Ovary (tissue), 9 donors: Measurements from ENCODE around the gene BSPRY. TPM values are rescaled to one million over a fixed set of nuclear protein-coding genes. Genes with fewer than 3 reads are reported as not detected.

Source experiments
- DNase-seq, 5 donors: peaks; one replicate each; pipeline ENCODE4 v3.0.0-alpha.2; 2019 to 2020
- H3K27ac ChIP-seq, 2 donors: fragments of 200-600 bp; one replicate each; pipeline versions ENCODE4 v1.5.1 to v1.8.0; 2019 to 2022
- H3K27me3 ChIP-seq: fragments of 200-600 bp; one replicate; pipeline ENCODE4 v1.8.0; 2022
- H3K36me3 ChIP-seq: fragments of 200-600 bp; sonication (generic); one replicate; pipeline ENCODE4 v1.5.1; 2019
- H3K4me1 ChIP-seq: one replicate; pipeline ENCODE4 v1.8.1; 2013; ENCODE audit warnings: mild to moderate bottlenecking, moderate library complexity; ENCODE audit not compliant: insufficient read depth
- H3K4me3 ChIP-seq: fragments of 200-600 bp; sonication (generic); one replicate; pipeline ENCODE4 v1.5.1; 2017
- H3K9me3 ChIP-seq, 2 donors: fragments of 200-600 bp in 1 of 2; sonication (generic) in 1 of 2; one replicate each; pipeline versions ENCODE4 v1.5.1 to v1.8.1; 2013 to 2019; ENCODE audit warnings: mild to moderate bottlenecking in 1 of 2, moderate library complexity in 1 of 2
- CTCF ChIP-seq, 3 donors: fragments of 450-650 bp in 2 of 3; fragments of 200-600 bp in 1 of 3; IDR thresholded peaks; one replicate each; pipeline versions ENCODE4 v1.5.1 to v1.8.0; 2016 to 2022; ENCODE audit warnings: antibody characterized with exemption in 3 of 3, mild to moderate bottlenecking in 1 of 3
- EP300 ChIP-seq: sonication (generic); formaldehyde crosslinking; IDR thresholded peaks from one replicate; pipeline ENCODE4 v1.6.1; 2017; ENCODE audit warnings: antibody characterized with exemption
- POLR2A ChIP-seq: fragments of 450-650 bp; IDR thresholded peaks from one replicate; pipeline ENCODE4 v1.6.1; 2017; ENCODE audit warnings: antibody characterized with exemption, mild to moderate bottlenecking, moderate library complexity
- WGBS, 3 donors: extraction: QIAGEN DNeasy Blood & Tissue Kit in 1 of 3; methylation state at CpG; one replicate each; pipeline versions ENCODE4 v1.1.5 to v1.1.7; 2013 to 2017; 5-methylcytosine and 5-hydroxymethylcytosine counted together
- intact Hi-C, 4 donors: fragments of 100-400 bp; cut with DNase I; formaldehyde crosslinking; loops; one replicate each; pipeline versions ENCODE4 v1.11.0 to v1.15.1; 2022 to 2023
- polyA plus RNA-seq, 2 donors: library from polyadenylated mRNA; stranded (reverse); fragments of 200-250 nt in 1 of 2; fragments of 350-450 nt in 1 of 2; fragmentation: Illumina TruSeq in 1 of 2; extraction: RNeasy Lipid Tissue Mini Kit (QIAGEN cat#74804) in 1 of 2; gene quantifications; one replicate each; pipeline ENCODE4 v1.2.3, GENCODE V29; 2013 to 2014
- total RNA-seq, 7 donors: library from RNA; depleted of rRNA in 2 of 7; stranded (reverse); fragments of >200 nt in 2 of 7; fragmentation: NEBNext Ultra II Directional in 3 of 7; extraction: Animal tissue kit (Norgen Biotek cat#: 25700) in 3 of 7; gene quantifications; one replicate each; pipeline versions ENCODE4 v1.1.0 to v1.2.4, GENCODE V29; 2016 to 2023
- donor health status: DM: no; HTN: no; CAD: no; lungs with moderate emphysema.
- donor health status: DM: no; HTN: no; CAD: no.
- donor health status: Bipolar disorder and iron deficiency.
- donor health status: DM: yes; HTN: yes; CAD: no.
- donor health status: DM: no; HTN: no; CAD: no.
- donor health status: DM: yes; HTN: yes; CAD: no.

BSPRY gene
- total and polyA plus RNA-seq, 9 donors = 0.10 to 6.9 (median 0.35) TPM; not detected in 1

GRCh38 chr9:113352411-113352810 lies 3.1 kb downstream of the BSPRY start:
- Histone ChIP-seq H3K36me3 (no peaks in the 10 kb centered on the region), H3K9me3 (no peaks in the 10 kb centered on the region), H3K27ac (no peak overlapping the region), H3K27me3 (no peaks in the 10 kb centered on the region), H3K4me1 (peaks cover 2% of the 10 kb centered on the region), H3K4me3 (no peak overlapping the region)
- intact Hi-C loops = no loop called here
- no peak for TF ChIP-seq EP300
- TF ChIP-seq POLR2A = no peak
- TF ChIP-seq CTCF (IDR thresholded peaks at IDR 0.05) = no peak
- no peak for DNase-seq
- 59 to 65% (median 64%) methylated on average over 1 of the region's 1 CpG for WGBS, 3 donors

GRCh38 chr9:113355040-113355596 lies 5.8 kb downstream of the BSPRY start:
- Histone ChIP-seq H3K9me3 (no peaks in the 10 kb centered on the region), H3K4me3 (no peak overlapping the region), H3K27me3 (no peaks in the 10 kb centered on the region), H3K36me3 (no peaks in the 10 kb centered on the region), H3K27ac (no peak overlapping the region), H3K4me1 (no peaks in the 10 kb centered on the region)
- TF ChIP-seq CTCF (IDR thresholded peaks at IDR 0.05) = no peak
- TF ChIP-seq POLR2A = no peak
- no peak for TF ChIP-seq EP300
- 68 to 78% (median 70%) methylated on average over 4 of the region's 4 CpGs for WGBS, 3 donors
- intact Hi-C loops = no loop called here
- no peak for DNase-seq

- H3K27ac ChIP-seq = no peak overlapping the region
- H3K27me3 ChIP-seq = no peaks in the 10 kb centered on the region
- no peaks in the 10 kb centered on the region for H3K4me1 ChIP-seq
- no peaks in the 10 kb centered on the region for H3K36me3 ChIP-seq
- WGBS, 3 donors = 59 to 70% (median 61%) methylated on average over 7 of the region's 7 CpGs
- TF ChIP-seq POLR2A (no peak), EP300 (no peak), CTCF (IDR thresholded peaks at IDR 0.05) (no peak)
- no peak overlapping the region for H3K4me3 ChIP-seq
- intact Hi-C loops = no loop called here
- H3K9me3 ChIP-seq = no peaks in the 10 kb centered on the region
- DNase-seq = no peak
These were observed 7.4 kb downstream of the BSPRY start for GRCh38 chr9:113356686-113357292.

GRCh38 chr9:113359385-113359784 lies 10.0 kb downstream of the BSPRY start:
- Histone ChIP-seq H3K4me1 (no peaks in the 10 kb centered on the region), H3K9me3 (no peaks in the 10 kb centered on the region), H3K4me3 (no peak overlapping the region), H3K27me3 (no peaks in the 10 kb centered on the region), H3K27ac (no peak overlapping the region), H3K36me3 (no peaks in the 10 kb centered on the region)
- intact Hi-C loops = no loop called here
- no peak for DNase-seq
- 76 to 89% (median 86%) methylated on average over 1 of the region's 1 CpG for WGBS, 3 donors
- TF ChIP-seq EP300 = no peak
- TF ChIP-seq POLR2A = no peak
- no peak for TF ChIP-seq CTCF (IDR thresholded peaks at IDR 0.05)
